ENCODE results near the gene PCOLCE2.

DNA sequence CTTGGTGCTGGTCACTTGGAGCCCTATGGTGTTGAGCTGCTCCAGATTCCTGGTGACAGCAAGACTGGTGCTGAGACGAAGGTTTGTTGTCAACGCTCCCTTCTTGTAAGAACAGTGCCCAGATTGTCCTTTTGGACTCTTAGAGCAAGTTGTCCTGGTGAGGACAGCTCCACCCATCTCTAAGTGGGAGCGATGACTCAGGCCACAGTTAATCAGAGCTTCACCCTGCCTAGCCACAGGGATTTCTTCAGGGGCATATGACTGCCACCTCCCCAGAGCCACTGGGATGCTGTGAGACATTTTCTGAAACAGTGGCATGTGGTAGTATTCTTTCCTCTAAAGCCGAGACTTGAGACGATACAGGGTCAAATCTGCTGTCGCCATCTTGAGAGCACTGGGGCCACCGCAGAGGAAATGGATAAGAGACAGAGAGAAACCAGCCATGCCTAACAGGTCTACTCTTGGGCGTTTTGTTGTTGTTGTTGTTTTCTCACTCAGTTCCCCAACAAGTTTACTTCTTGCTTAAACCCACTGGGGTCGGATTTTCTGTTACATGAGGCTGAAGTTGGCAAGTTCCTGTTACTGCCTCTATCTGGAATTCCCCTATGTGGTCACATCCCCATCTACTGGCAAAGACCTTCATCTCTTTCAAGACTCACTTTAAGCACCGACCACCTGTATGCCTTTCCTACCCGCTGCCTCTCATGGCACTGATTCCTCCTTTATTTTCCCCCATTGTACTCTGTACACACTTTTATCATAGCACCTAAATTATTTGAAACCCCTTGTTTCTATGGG lies 16.0 kb upstream of the PCOLCE2 start:
- TF ChIP-seq, protein P1, sequence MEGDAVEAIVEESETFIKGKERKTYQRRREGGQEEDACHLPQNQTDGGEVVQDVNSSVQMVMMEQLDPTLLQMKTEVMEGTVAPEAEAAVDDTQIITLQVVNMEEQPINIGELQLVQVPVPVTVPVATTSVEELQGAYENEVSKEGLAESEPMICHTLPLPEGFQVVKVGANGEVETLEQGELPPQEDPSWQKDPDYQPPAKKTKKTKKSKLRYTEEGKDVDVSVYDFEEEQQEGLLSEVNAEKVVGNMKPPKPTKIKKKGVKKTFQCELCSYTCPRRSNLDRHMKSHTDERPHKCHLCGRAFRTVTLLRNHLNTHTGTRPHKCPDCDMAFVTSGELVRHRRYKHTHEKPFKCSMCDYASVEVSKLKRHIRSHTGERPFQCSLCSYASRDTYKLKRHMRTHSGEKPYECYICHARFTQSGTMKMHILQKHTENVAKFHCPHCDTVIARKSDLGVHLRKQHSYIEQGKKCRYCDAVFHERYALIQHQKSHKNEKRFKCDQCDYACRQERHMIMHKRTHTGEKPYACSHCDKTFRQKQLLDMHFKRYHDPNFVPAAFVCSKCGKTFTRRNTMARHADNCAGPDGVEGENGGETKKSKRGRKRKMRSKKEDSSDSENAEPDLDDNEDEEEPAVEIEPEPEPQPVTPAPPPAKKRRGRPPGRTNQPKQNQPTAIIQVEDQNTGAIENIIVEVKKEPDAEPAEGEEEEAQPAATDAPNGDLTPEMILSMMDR (IDR thresholded peaks at IDR 0.05) = no peak
- no peak for TF ChIP-seq POLR2A (IDR thresholded peaks at IDR 0.05)
